DND-41 (cell line): ENCODE measurements around the gene CDK19.
"Not testable (repeated sequence)": the region's sequence is repeated elsewhere in the genome, so short reads cannot be mapped to it uniquely, and the experiment has no call there.

Experiments
- ATAC-seq: fragments of 200-7000 bp; cut with Tn5 transposase; 3 replicates; pipeline ENCODE4 v1.9.1; 2021; ENCODE audit warnings: low read depth; ENCODE audit not compliant: insufficient read depth
- DNase-seq: peaks from one replicate; pipeline ENCODE4 v3.0.0-alpha.2; 2020
- H2AFZ ChIP-seq: 2 replicates; pipeline ENCODE4 v1.6.0; 2012; ENCODE audit warnings: low read depth, low read length
- H3K27ac ChIP-seq: 2 replicates; pipeline ENCODE4 v1.5.1; 2012; ENCODE audit warnings: low read length, inconsistent platforms
- H3K27me3 ChIP-seq: fragments of 200-600 bp; sonication (generic); 2 replicates; pipeline ENCODE4 v1.6.0; 2012; ENCODE audit warnings: low read length, mild to moderate bottlenecking, inconsistent platforms; ENCODE audit not compliant: insufficient read depth, poor library complexity
- H3K36me3 ChIP-seq: 2 replicates; pipeline ENCODE4 v1.5.1; 2012; ENCODE audit warnings: low read length, inconsistent platforms; ENCODE audit not compliant: insufficient read depth
- H3K4me1 ChIP-seq: 2 replicates; pipeline ENCODE4 v1.5.1; 2012; ENCODE audit warnings: mild to moderate bottlenecking, low read length; ENCODE audit not compliant: insufficient read depth
- H3K4me2 ChIP-seq: 2 replicates; pipeline ENCODE4 v1.6.0; 2012; ENCODE audit warnings: mild to moderate bottlenecking, moderate library complexity, low read length, inconsistent platforms; ENCODE audit not compliant: insufficient read depth
- H3K4me3 ChIP-seq, 2 experiments: fragments of 200-600 bp in 1 of 2; shearing (Covaris generic) in 1 of 2; 2 replicates each; pipeline ENCODE4 v1.5.1; 2012 to 2016; ENCODE audit warnings: inconsistent platforms in 2 of 2, low read length in 2 of 2, mild to moderate bottlenecking in 2 of 2, low read depth in 1 of 2, moderate library complexity in 1 of 2
- H3K79me2 ChIP-seq: 2 replicates; pipeline ENCODE4 v1.6.0; 2012; ENCODE audit warnings: low read length, inconsistent platforms; ENCODE audit not compliant: insufficient read depth
- H3K9ac ChIP-seq: 2 replicates; pipeline ENCODE4 v1.6.0; 2012; ENCODE audit warnings: low read depth, mild to moderate bottlenecking, inconsistent platforms, low read length, moderate library complexity
- H3K9me3 ChIP-seq: 2 replicates; pipeline ENCODE4 v1.5.1; 2012; ENCODE audit warnings: low read length, moderate library complexity, mild to moderate bottlenecking, inconsistent platforms; ENCODE audit not compliant: insufficient read depth, severe bottlenecking
- H4K20me1 ChIP-seq: 2 replicates; pipeline ENCODE4 v1.6.0; 2012; ENCODE audit warnings: low read length; ENCODE audit not compliant: insufficient read depth
- EZH2 ChIP-seq: IDR thresholded peaks from 3 replicates; pipeline ENCODE4 v1.6.1; 2012; ENCODE audit warnings: borderline replicate concordance, low read depth, mild to moderate bottlenecking, moderate library complexity, low read length, inconsistent platforms; ENCODE audit not compliant: severe bottlenecking
- TF ChIP-seq, protein P1 (sequence below): IDR thresholded peaks from 2 replicates; pipeline ENCODE4 v1.5.1; 2012; ENCODE audit warnings: borderline replicate concordance, low read length, moderate library complexity, mild to moderate bottlenecking; ENCODE audit not compliant: poor library complexity, severe bottlenecking; ENCODE audit errors: extremely low read depth

CDK19 gene

DNA sequence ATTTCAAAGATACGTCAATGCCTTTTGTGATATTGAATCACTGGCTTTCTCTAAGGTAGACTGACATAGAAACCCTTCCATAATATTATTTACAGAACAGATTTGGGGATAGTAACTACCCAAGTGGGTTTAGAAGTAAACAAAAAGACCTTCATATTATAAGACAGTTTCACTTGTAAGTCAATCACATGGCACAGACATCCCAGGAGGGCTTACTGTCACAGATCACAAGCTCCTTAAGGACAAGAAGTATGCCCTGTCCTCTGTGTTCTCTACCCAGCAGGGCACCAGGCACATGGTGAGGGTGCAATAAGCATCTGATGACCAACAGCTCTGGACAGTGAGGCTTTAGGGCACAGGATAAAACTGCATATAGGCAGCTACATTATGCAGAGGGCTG is 203.0 kb downstream of the CDK19 start:
- Histone ChIP-seq H3K4me3 (no peak overlapping the region), H3K4me1 (no peaks in the 10 kb centered on the region), H4K20me1 (no peaks in the 10 kb centered on the region), H3K27me3 (no peaks in the 10 kb centered on the region), H3K27ac (no peak overlapping the region), H3K9ac (no peak overlapping the region), H3K4me2 (no peak overlapping the region), H3K79me2 (no peaks in the 10 kb centered on the region), H3K9me3 (no peaks in the 10 kb centered on the region), H2AFZ (no peak overlapping the region), H3K36me3 (peaks cover 17% of the 10 kb centered on the region; the same call in 1 of the 2 replicates)
- ATAC-seq (no peak), DNase-seq (no peak)
- TF ChIP-seq, protein P1, sequence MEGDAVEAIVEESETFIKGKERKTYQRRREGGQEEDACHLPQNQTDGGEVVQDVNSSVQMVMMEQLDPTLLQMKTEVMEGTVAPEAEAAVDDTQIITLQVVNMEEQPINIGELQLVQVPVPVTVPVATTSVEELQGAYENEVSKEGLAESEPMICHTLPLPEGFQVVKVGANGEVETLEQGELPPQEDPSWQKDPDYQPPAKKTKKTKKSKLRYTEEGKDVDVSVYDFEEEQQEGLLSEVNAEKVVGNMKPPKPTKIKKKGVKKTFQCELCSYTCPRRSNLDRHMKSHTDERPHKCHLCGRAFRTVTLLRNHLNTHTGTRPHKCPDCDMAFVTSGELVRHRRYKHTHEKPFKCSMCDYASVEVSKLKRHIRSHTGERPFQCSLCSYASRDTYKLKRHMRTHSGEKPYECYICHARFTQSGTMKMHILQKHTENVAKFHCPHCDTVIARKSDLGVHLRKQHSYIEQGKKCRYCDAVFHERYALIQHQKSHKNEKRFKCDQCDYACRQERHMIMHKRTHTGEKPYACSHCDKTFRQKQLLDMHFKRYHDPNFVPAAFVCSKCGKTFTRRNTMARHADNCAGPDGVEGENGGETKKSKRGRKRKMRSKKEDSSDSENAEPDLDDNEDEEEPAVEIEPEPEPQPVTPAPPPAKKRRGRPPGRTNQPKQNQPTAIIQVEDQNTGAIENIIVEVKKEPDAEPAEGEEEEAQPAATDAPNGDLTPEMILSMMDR, result no peak
- no peak for TF ChIP-seq EZH2

DNA sequence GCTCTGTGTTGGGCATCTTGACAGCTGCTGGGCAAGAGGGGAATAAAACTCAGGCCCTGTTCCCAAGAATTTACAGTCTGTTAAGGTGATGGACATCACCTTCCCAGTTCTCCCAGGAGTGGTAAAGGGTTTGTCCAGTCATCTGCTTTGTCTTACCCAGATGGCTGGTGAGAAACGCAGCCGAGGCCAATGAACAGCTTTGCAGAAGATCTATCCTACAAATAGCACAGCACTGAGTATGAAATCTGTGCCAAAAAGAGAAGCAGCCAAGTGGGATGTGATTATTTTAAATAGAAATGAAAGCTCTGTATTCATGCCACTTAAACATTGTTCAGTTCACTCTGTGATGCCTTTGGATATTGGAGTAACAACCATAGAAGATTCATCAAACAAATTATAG is 206.2 kb downstream of the CDK19 start:
- H3K79me2 ChIP-seq, result no peaks in the 10 kb centered on the region
- no peaks in the 10 kb centered on the region for H3K27me3 ChIP-seq
- TF ChIP-seq EZH2, result no peak
- TF ChIP-seq, protein P1, result no peak
- H3K9me3 ChIP-seq, result no peaks in the 10 kb centered on the region
- ATAC-seq (no peak), DNase-seq (no peak)
- peaks cover 11% of the 10 kb centered on the region; the same call in 1 of the 2 replicates for H3K36me3 ChIP-seq
- H3K9ac ChIP-seq, result no peak overlapping the region
- H3K4me3 ChIP-seq, result no peak overlapping the region
- no peaks in the 10 kb centered on the region for H3K4me1 ChIP-seq
- no peak overlapping the region for H3K4me2 ChIP-seq
- H2AFZ ChIP-seq, result no peak overlapping the region
- H4K20me1 ChIP-seq, result no peaks in the 10 kb centered on the region
- H3K27ac ChIP-seq, result no peak overlapping the region

DNA sequence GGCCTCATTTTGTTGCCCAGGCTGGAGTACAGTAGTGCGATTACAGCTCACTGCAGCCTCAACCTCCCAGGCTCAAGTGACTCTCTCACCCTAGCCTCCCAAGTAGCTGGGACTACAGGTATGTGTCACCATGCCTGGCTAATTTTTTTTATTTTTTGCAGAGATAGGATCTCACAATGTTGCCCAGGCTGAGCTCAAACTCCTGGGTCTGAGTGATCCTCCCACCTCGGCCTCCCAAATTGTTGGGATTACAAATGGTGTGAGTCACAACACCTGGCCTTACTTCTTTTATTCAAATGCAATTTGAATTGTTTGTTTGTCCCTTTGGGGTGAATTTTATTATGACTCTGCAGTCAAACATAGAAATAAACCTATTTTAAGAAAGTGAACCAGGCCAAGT is 207.1 kb downstream of the CDK19 start:
- Histone ChIP-seq H4K20me1 (no peaks in the 10 kb centered on the region), H3K79me2 (no peaks in the 10 kb centered on the region), H3K4me1 (no peaks in the 10 kb centered on the region), H3K4me3 (no peak overlapping the region), H3K9ac (no peak overlapping the region), H3K27ac (no peak overlapping the region), H3K36me3 (0 out of 2 replicates have a peak, but pooled peaks cover 5% of the 10 kb centered on the region), H3K27me3 (no peaks in the 10 kb centered on the region), H2AFZ (no peak overlapping the region), H3K9me3 (no peaks in the 10 kb centered on the region), H3K4me2 (no peak overlapping the region)
- no peak for TF ChIP-seq EZH2
- TF ChIP-seq, protein P1, result no peak
- no peak for ATAC-seq
- no peak for DNase-seq

DNA sequence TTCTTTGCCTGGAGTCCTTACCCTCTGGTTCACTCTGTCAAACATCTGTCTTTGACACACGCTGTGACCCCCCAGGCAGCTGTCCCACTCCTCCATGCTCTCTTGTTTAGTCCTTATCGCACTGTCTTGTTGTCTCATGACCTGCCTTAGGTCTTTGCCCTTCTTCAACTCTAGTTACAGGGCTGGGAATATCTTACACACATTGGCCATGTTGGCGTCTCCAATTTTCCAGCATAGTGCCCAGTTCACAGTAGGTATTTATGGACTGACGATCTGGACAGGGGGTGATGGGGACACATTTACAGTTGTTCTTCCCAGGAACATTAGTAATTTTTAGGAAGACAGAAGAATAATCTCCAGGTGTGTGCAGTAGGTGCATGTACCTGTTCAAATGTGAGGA is 209.1 kb downstream of the CDK19 start:
- Histone ChIP-seq H3K4me1 (no peaks in the 10 kb centered on the region), H3K27me3 (no peaks in the 10 kb centered on the region), H2AFZ (no peak overlapping the region), H3K36me3 (no peaks in the 10 kb centered on the region), H3K79me2 (no peaks in the 10 kb centered on the region), H4K20me1 (no peaks in the 10 kb centered on the region), H3K4me3 (no peak overlapping the region), H3K9ac (no peak overlapping the region), H3K4me2 (no peak overlapping the region), H3K9me3 (no peaks in the 10 kb centered on the region), H3K27ac (no peak overlapping the region)
- ATAC-seq (no peak), DNase-seq (no peak)
- TF ChIP-seq, protein P1, result no peak
- TF ChIP-seq EZH2, result no peak

DNA sequence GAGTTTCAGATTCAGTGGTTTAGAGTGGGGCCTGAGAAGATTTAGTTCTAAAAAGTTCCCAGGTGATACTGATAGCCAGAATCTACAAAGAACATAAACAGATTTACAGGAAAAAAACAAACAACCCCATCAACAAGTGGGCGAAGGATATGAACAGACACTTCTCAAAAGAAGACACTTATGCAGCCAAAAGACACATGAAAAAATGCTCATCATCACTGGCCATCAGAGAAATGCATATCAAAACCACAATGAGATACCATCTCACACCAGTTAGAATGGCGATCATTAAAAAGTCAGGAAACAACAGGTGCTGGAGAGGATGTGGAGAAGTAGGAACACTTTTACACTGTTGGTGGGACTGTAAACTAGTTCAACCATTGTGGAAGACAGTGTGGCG is 214.6 kb downstream of the CDK19 start:
- DNase-seq, H3K4me1 ChIP-seq, H4K20me1 ChIP-seq, H3K9me3 ChIP-seq, H3K79me2 ChIP-seq, H3K9ac ChIP-seq, H2AFZ ChIP-seq, H3K4me2 ChIP-seq, H3K27me3 ChIP-seq, ATAC-seq, H3K4me3 ChIP-seq, H3K36me3 ChIP-seq, H3K27ac ChIP-seq: not testable (repeated sequence)
